Hematopoietic multipotent progenitor cell treated with erythropoietin and hydrocortisone succinate and interleukin-3 and kit ligand, for 17 days (in vitro differentiated cells): ENCODE results near the gene OR1D5.
A peak's percentile ranks its signal among the peaks of the same experiment; 100 is the strongest.
"Not testable (repeated sequence)": the region's sequence is repeated elsewhere in the genome, so short reads cannot be mapped to it uniquely, and the experiment has no call there.

Experiments used
- DNase-seq: peaks from one replicate; pipeline ENCODE4 v3.0.0-alpha.2; 2015; ENCODE audit warnings: low spot score

OR1D5 gene

GRCh38 chr17:3063507-3063906 is at the start of gene OR1D5:
Gene OR1D5 (minus strand): TSS chr17:3063607. CDS start chr17:3063607, 0 bp downstream.
- DNase-seq = not testable (repeated sequence)

GRCh38 chr17:3104322-3104721 is 40.9 kb upstream of the OR1D5 start, which contains the start of gene OR1D2:
Gene OR1D2 (minus strand): TSS chr17:3104422. CDS start chr17:3092996, 11,426 bp downstream.
- no peak for DNase-seq

GRCh38 chr17:3073850-3074249 is 10.4 kb upstream of the OR1D5 start:
- not testable (repeated sequence) for DNase-seq

GRCh38 chr17:3065192-3065591 is 1.8 kb upstream of the OR1D5 start:
- not testable (repeated sequence) for DNase-seq

- not testable (repeated sequence) for DNase-seq
Measured at GRCh38 chr17:3062824-3063377, 506 bp downstream of the OR1D5 start.

GRCh38 chr17:3054868-3055267 is 8.5 kb downstream of the OR1D5 start:
- not testable (repeated sequence) for DNase-seq

- no peak for DNase-seq
Measured at GRCh38 chr17:3049705-3050295, 13.6 kb downstream of the OR1D5 start.

GRCh38 chr17:3048727-3049471 is 14.5 kb downstream of the OR1D5 start:
- peak; percentile 60 for DNase-seq

GRCh38 chr17:3046753-3047152 is 16.7 kb downstream of the OR1D5 start:
- no peak for DNase-seq

- peak; percentile 29 for DNase-seq
Measured at GRCh38 chr17:3043737-3044365, 19.6 kb downstream of the OR1D5 start.

GRCh38 chr17:3040882-3041281 is 22.5 kb downstream of the OR1D5 start:
- DNase-seq = no peak

- no peak for DNase-seq
Measured at GRCh38 chr17:3039736-3040135, 23.7 kb downstream of the OR1D5 start.

GRCh38 chr17:3038941-3039340 is 24.5 kb downstream of the OR1D5 start:
- DNase-seq = no peak

- DNase-seq = no peak
Measured at GRCh38 chr17:3037259-3037658, 26.1 kb downstream of the OR1D5 start.

GRCh38 chr17:3036800-3037199 is 26.6 kb downstream of the OR1D5 start:
- no peak for DNase-seq

- DNase-seq = no peak
Measured at GRCh38 chr17:3035968-3036280, 27.5 kb downstream of the OR1D5 start.

- no peak for DNase-seq
Measured at GRCh38 chr17:3035256-3035967, 28.0 kb downstream of the OR1D5 start.

GRCh38 chr17:3034578-3034920 is 28.9 kb downstream of the OR1D5 start:
- DNase-seq = no peak

GRCh38 chr17:3033741-3034577 is 29.4 kb downstream of the OR1D5 start:
- no peak for DNase-seq

GRCh38 chr17:3033248-3033640 is 30.2 kb downstream of the OR1D5 start:
- no peak for DNase-seq
